GM19397 (cell line): ENCODE data around the gene RCN2.
A peak's percentile ranks its signal among the peaks of the same experiment; 100 is the strongest.
"Not testable (repeated sequence)": the region's sequence is repeated elsewhere in the genome, so short reads cannot be mapped to it uniquely, and the experiment has no call there.

Experiments
- ATAC-seq: cut with Tn5 transposase; IDR thresholded peaks from one replicate; pipeline ENCODE4 v1.9.1; 2021; ENCODE audit warnings: mild to moderate bottlenecking, moderate library complexity; ENCODE audit not compliant: unreplicated experiment

Gene RCN2

GRCh38 chr15:76931397-76932134 is at the start of gene RCN2:
TSS of gene RCN2 (plus strand) at chr15:76931749. CDS start at chr15:76931842, 93 bp downstream.
- ATAC-seq: peak; percentile 98

- ATAC-seq: no peak
These were observed 46.3 kb upstream of the RCN2 start for GRCh38 chr15:76885212-76885611.

- not testable (repeated sequence) for ATAC-seq
These were observed 44.0 kb upstream of the RCN2 start for GRCh38 chr15:76887280-76888141.

- ATAC-seq: not testable (repeated sequence)
These were observed 38.7 kb upstream of the RCN2 start for GRCh38 chr15:76892836-76893235.

- ATAC-seq: no peak
These were observed 37.4 kb upstream of the RCN2 start for GRCh38 chr15:76894174-76894573.

GRCh38 chr15:76898102-76898501 is 33.4 kb upstream of the RCN2 start:
- no peak for ATAC-seq

- ATAC-seq: not testable (repeated sequence)
These were observed 32.2 kb upstream of the RCN2 start for GRCh38 chr15:76899176-76899930.

- ATAC-seq: not testable (repeated sequence)
These were observed 31.6 kb upstream of the RCN2 start for GRCh38 chr15:76899931-76900310.

- no peak for ATAC-seq
These were observed 29.6 kb upstream of the RCN2 start for GRCh38 chr15:76901965-76902364.

- no peak for ATAC-seq
These were observed 28.3 kb upstream of the RCN2 start for GRCh38 chr15:76903251-76903681.

GRCh38 chr15:76904461-76905012 is 27.0 kb upstream of the RCN2 start:
- ATAC-seq: peak; percentile 33

GRCh38 chr15:76905013-76905839 is 26.3 kb upstream of the RCN2 start, which contains the start of gene SCAPER:
TSS of gene SCAPER (minus strand) at chr15:76905340. CDS start at chr15:76883817, 21,523 bp downstream.
- peak; percentile 84 for ATAC-seq

- ATAC-seq: no peak
These were observed 25.7 kb upstream of the RCN2 start for GRCh38 chr15:76905855-76906254.

- no peak for ATAC-seq
These were observed 19.1 kb upstream of the RCN2 start for GRCh38 chr15:76912430-76912829.

- no peak for ATAC-seq
These were observed 17.8 kb upstream of the RCN2 start for GRCh38 chr15:76913737-76914136.

GRCh38 chr15:76916369-76916768 is 15.2 kb upstream of the RCN2 start:
- ATAC-seq: no peak

GRCh38 chr15:76928201-76928600 is 3.3 kb upstream of the RCN2 start:
- ATAC-seq: no peak

- no peak for ATAC-seq
These were observed 2.4 kb upstream of the RCN2 start for GRCh38 chr15:76929011-76929760.

GRCh38 chr15:76930831-76931396 is 635 bp upstream of the RCN2 start:
- no peak for ATAC-seq
